ENCODE results near the gene AAGAB.
A peak's percentile ranks its signal among the peaks of the same experiment; 100 is the strongest.

AAGAB gene

GRCh38 chr15:67202091-67202490 is 52.4 kb downstream of the AAGAB start:
- Mint-ChIP-seq H3K9me3 (no peaks in the 10 kb centered on the region), H3K4me3 (no peak overlapping the region), H3K36me3 (peaks cover 85% of the 10 kb centered on the region), H3K27ac (no peak overlapping the region), H3K4me1 (peaks cover 15% of the 10 kb centered on the region), H3K27me3 (no peaks in the 10 kb centered on the region)
- ATAC-seq = no peak

GRCh38 chr15:67201136-67201535 is 53.3 kb downstream of the AAGAB start:
- H3K27ac Mint-ChIP-seq = no peak overlapping the region
- H3K27me3 Mint-ChIP-seq = no peaks in the 10 kb centered on the region
- H3K9me3 Mint-ChIP-seq = no peaks in the 10 kb centered on the region
- H3K4me3 Mint-ChIP-seq = no peak overlapping the region
- H3K36me3 Mint-ChIP-seq = peaks cover 84% of the 10 kb centered on the region
- peaks cover 23% of the 10 kb centered on the region for H3K4me1 Mint-ChIP-seq
- no peak for ATAC-seq

GRCh38 chr15:67199881-67200763 is 54.3 kb downstream of the AAGAB start:
- no peak for ATAC-seq
- Mint-ChIP-seq H3K4me3 (no peak overlapping the region), H3K9me3 (no peaks in the 10 kb centered on the region), H3K36me3 (peaks cover 80% of the 10 kb centered on the region), H3K27ac (no peak overlapping the region), H3K4me1 (peaks cover 23% of the 10 kb centered on the region), H3K27me3 (no peaks in the 10 kb centered on the region)

GRCh38 chr15:67199391-67199790 is 55.1 kb downstream of the AAGAB start:
- Mint-ChIP-seq H3K27ac (no peak overlapping the region), H3K9me3 (no peaks in the 10 kb centered on the region), H3K27me3 (no peaks in the 10 kb centered on the region), H3K4me1 (peaks cover 23% of the 10 kb centered on the region), H3K36me3 (peaks cover 73% of the 10 kb centered on the region), H3K4me3 (no peak overlapping the region)
- no peak for ATAC-seq

- ATAC-seq = peak; percentile 86
- Mint-ChIP-seq H3K9me3 (no peaks in the 10 kb centered on the region), H3K27ac (peak overlapping the region; percentile 65), H3K4me3 (no peak overlapping the region), H3K4me1 (peaks cover 23% of the 10 kb centered on the region), H3K27me3 (no peaks in the 10 kb centered on the region), H3K36me3 (peaks cover 74% of the 10 kb centered on the region)
Observed at GRCh38 chr15:67198157-67198754, 56.2 kb downstream of the AAGAB start.

- Mint-ChIP-seq H3K27ac (peak overlapping the region; percentile 65), H3K27me3 (no peaks in the 10 kb centered on the region), H3K4me1 (peaks cover 23% of the 10 kb centered on the region), H3K36me3 (peaks cover 72% of the 10 kb centered on the region), H3K9me3 (no peaks in the 10 kb centered on the region), H3K4me3 (no peak overlapping the region)
- no peak for ATAC-seq
Observed at GRCh38 chr15:67197364-67197695, 57.1 kb downstream of the AAGAB start.

GRCh38 chr15:67196672-67197363 is 57.6 kb downstream of the AAGAB start:
- no peak for ATAC-seq
- Mint-ChIP-seq H3K36me3 (peaks cover 71% of the 10 kb centered on the region), H3K4me1 (peaks cover 23% of the 10 kb centered on the region), H3K27me3 (no peaks in the 10 kb centered on the region), H3K27ac (peak overlapping the region; percentile 65), H3K9me3 (no peaks in the 10 kb centered on the region), H3K4me3 (no peak overlapping the region)

- H3K36me3 Mint-ChIP-seq = peaks cover 67% of the 10 kb centered on the region
- H3K27me3 Mint-ChIP-seq = no peaks in the 10 kb centered on the region
- no peaks in the 10 kb centered on the region for H3K9me3 Mint-ChIP-seq
- peaks cover 23% of the 10 kb centered on the region for H3K4me1 Mint-ChIP-seq
- no peak for ATAC-seq
- peak overlapping the region; percentile 65 for H3K27ac Mint-ChIP-seq
- no peak overlapping the region for H3K4me3 Mint-ChIP-seq
Observed at GRCh38 chr15:67196222-67196621, 58.2 kb downstream of the AAGAB start.

- H3K9me3 Mint-ChIP-seq = no peaks in the 10 kb centered on the region
- H3K27ac Mint-ChIP-seq = peak overlapping the region; percentile 13
- no peak for ATAC-seq
- peaks cover 23% of the 10 kb centered on the region for H3K4me1 Mint-ChIP-seq
- H3K4me3 Mint-ChIP-seq = no peak overlapping the region
- H3K36me3 Mint-ChIP-seq = peaks cover 64% of the 10 kb centered on the region
- H3K27me3 Mint-ChIP-seq = no peaks in the 10 kb centered on the region
Observed at GRCh38 chr15:67195305-67195704, 59.2 kb downstream of the AAGAB start.

GRCh38 chr15:67194171-67195114 is 60.0 kb downstream of the AAGAB start:
- H3K27ac Mint-ChIP-seq = peak overlapping the region; percentile 13
- H3K4me1 Mint-ChIP-seq = peaks cover 23% of the 10 kb centered on the region
- H3K4me3 Mint-ChIP-seq = no peak overlapping the region
- H3K9me3 Mint-ChIP-seq = no peaks in the 10 kb centered on the region
- no peak for ATAC-seq
- H3K27me3 Mint-ChIP-seq = no peaks in the 10 kb centered on the region
- peaks cover 67% of the 10 kb centered on the region for H3K36me3 Mint-ChIP-seq

- no peak overlapping the region for H3K4me3 Mint-ChIP-seq
- no peak for ATAC-seq
- no peaks in the 10 kb centered on the region for H3K9me3 Mint-ChIP-seq
- peaks cover 74% of the 10 kb centered on the region for H3K36me3 Mint-ChIP-seq
- H3K4me1 Mint-ChIP-seq = peaks cover 19% of the 10 kb centered on the region
- H3K27ac Mint-ChIP-seq = peak overlapping the region; percentile 51
- H3K27me3 Mint-ChIP-seq = no peaks in the 10 kb centered on the region
Observed at GRCh38 chr15:67193223-67193990, 61.1 kb downstream of the AAGAB start.

- peak overlapping the region; percentile 51 for H3K27ac Mint-ChIP-seq
- no peak overlapping the region for H3K4me3 Mint-ChIP-seq
- ATAC-seq = no peak
- peaks cover 73% of the 10 kb centered on the region for H3K36me3 Mint-ChIP-seq
- no peaks in the 10 kb centered on the region for H3K27me3 Mint-ChIP-seq
- peaks cover 10% of the 10 kb centered on the region for H3K4me1 Mint-ChIP-seq
- no peaks in the 10 kb centered on the region for H3K9me3 Mint-ChIP-seq
Observed at GRCh38 chr15:67192185-67192820, 62.2 kb downstream of the AAGAB start.

GRCh38 chr15:67190813-67191212 is 63.6 kb downstream of the AAGAB start:
- Mint-ChIP-seq H3K4me1 (peaks cover 11% of the 10 kb centered on the region), H3K4me3 (no peak overlapping the region), H3K27ac (no peak overlapping the region), H3K9me3 (no peaks in the 10 kb centered on the region), H3K27me3 (no peaks in the 10 kb centered on the region), H3K36me3 (peaks cover 78% of the 10 kb centered on the region)
- no peak for ATAC-seq

GRCh38 chr15:67190326-67190725 is 64.1 kb downstream of the AAGAB start:
- ATAC-seq = no peak
- H3K27ac Mint-ChIP-seq = no peak overlapping the region
- H3K4me1 Mint-ChIP-seq = peaks cover 16% of the 10 kb centered on the region
- H3K27me3 Mint-ChIP-seq = no peaks in the 10 kb centered on the region
- peaks cover 78% of the 10 kb centered on the region for H3K36me3 Mint-ChIP-seq
- no peaks in the 10 kb centered on the region for H3K9me3 Mint-ChIP-seq
- H3K4me3 Mint-ChIP-seq = no peak overlapping the region

Data from stimulated activated memory B cell treated with anti-CD40 and anti-IgM and Interleukin-4, amounts not matched to agents 10 μg/mL and 1 μg/mL and 100 μg/mL, for 72 hours (primary cell).